Lung microvascular endothelial cell (primary cell): ENCODE measurements around the gene ROM1. TPM values are rescaled to one million over a fixed set of nuclear protein-coding genes. Genes with fewer than 3 reads are reported as not detected.
A peak's percentile ranks its signal among the peaks of the same experiment; 100 is the strongest.

Source experiments
- DNase-seq, 2 donors: peaks; one replicate each; pipeline versions ENCODE4 v3.0.0 to v3.0.0-alpha.2; 2010; ENCODE audit warnings: low read depth in 2 of 2
- total RNA-seq: library from RNA; depleted of rRNA; stranded (reverse); fragments of >200 nt; gene quantifications from 2 replicates; pipeline ENCODE4 v1.2.1, GENCODE V29; 2014

Gene ROM1
- total RNA-seq, 1 donor from 2014 or later = 2.4 TPM

- peak; percentile 45 to 58 for DNase-seq
Measured at GRCh38 chr11:62588966-62589637, 24.0 kb upstream of the ROM1 start.

DNA sequence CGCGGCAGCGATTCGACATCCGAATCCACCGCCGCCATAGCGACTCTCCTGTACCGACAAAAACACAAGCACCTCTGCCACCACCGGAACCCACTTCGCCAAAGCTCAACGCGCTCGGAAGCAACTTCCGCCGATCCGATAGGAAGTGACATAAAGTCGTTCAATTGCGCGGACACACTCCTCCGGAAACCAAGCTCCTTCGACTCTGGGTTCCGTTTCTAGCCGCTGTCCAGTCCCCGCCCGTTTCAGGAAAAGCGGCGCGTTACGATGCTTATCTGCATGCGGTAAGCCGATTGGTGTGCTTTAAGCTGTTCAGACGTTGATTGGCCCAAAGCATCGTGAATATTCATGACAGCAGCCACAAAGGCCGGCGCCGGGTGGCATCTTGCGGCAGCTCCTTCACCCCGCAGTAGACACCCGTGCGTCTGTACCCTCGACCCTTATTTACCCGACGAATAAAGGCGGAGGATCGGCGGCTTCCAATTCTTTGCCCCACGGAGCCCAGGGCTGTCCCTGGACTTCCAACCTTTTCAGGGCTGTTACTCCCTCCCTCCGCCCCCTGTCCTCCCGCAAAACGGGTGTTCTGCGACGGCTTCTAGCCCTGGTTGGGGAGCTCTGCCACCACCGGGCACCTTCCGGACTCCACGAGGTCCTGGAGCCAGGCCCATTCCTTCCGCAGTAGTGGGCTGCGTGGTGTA lies 21.5 kb upstream of the ROM1 start, which contains the start of gene TUT1:
TSS of gene TUT1 (minus strand) at position 76 of the 698 bp plus-strand sequence. CDS start at position 38, 38 bp downstream.
- peak; percentile 99 to 100 for DNase-seq

- no peak for DNase-seq
Measured at GRCh38 chr11:62592146-62592815, 20.8 kb upstream of the ROM1 start.

- no peak for DNase-seq
Measured at GRCh38 chr11:62592989-62593421, 20.1 kb upstream of the ROM1 start.

GRCh38 chr11:62593434-62594044 lies 19.5 kb upstream of the ROM1 start:
- peak; percentile 73 to 80 for DNase-seq

DNA sequence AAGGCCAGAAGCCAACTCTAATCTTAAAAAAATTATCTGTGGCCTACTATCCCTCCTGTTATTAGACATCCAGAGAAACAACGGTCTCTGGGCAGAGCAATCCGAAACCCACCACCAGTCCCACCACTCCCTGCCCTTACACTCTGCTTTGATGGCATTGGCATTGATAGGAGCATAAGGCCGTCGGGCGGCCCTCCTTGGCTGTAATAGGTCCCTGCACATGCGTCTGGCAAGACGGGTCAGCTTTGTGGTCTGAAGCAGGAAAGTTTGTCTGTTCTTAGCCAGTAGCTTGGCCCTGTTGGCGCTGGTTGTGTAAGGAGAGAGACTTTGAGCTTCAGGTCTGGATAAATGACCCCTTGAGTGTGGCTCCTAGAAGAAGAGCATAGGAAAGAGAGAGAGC lies 17.9 kb upstream of the ROM1 start:
- DNase-seq = no peak

DNA sequence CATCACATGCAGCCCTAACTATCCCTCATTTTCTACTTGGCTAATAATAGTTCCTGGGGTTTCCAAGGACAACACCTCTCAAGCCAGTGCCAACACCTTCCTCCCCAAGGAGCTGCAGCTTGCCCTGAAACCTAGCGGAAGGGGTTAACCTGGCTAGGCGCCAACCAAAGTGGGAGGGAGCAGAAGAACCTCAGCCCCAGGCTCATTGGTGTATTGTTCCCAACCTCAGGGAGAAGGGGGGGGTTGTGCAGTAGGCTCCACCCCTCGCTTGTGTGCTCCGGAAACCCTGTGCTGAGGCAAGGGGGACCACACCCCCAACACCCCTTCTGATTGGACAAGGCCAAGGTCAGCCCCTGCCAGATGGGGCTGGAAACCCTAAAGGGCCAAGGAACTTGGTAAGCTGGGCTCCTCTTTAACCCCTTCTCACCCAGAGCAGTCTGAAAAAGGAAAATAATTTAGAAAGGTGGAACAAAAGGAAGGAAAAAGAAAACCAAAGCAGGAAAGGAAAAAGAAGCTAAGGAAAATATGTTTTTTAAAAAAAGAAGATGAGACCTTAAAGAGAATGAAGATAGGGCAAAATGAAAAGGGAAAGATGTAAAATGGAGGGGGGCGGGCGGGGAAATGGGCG lies 13.9 kb upstream of the ROM1 start:
- DNase-seq = peak; percentile 95 to 99

GRCh38 chr11:62599901-62600300 lies 13.2 kb upstream of the ROM1 start:
- DNase-seq = peak in 1 of 2 donors; percentile 29

DNA sequence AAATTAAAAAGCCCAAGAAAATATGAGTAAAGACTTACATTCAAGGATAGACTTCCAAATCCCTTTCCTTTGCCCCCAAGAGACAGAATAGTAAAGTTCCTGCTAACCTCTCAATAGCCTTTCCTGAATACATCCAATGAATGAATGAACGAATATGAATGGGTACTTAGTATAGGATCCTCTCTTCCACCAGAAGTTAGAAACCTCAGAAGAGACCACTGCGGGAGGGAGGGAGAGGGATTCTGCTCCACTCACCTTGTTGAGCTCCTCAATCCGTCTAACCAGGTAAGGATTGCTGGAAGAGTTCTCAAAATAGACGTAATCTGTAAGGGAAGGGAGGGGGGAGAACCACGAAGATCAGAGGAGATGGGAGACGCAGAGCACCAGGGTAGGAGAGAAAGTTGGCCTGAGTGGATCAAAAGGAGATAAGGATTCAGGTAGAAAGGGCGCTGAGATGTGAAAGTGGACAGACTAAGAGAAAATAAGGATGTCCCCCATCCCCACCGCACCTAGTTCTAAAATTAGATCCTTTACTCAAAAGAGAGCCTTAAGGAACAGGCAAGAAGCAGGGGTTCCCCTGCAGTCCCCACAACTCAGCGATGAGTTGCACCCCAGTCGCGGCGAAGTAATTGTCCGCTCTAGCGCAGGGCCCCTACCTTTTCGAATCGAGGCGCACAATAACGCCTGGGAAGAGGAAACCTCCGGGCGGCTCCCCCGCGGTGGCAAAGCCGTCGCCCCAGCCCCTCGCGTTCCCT lies 12.5 kb upstream of the ROM1 start:
- DNase-seq = no peak

- peak; percentile 49 to 53 for DNase-seq
Measured at GRCh38 chr11:62601122-62601371, 12.0 kb upstream of the ROM1 start.

DNA sequence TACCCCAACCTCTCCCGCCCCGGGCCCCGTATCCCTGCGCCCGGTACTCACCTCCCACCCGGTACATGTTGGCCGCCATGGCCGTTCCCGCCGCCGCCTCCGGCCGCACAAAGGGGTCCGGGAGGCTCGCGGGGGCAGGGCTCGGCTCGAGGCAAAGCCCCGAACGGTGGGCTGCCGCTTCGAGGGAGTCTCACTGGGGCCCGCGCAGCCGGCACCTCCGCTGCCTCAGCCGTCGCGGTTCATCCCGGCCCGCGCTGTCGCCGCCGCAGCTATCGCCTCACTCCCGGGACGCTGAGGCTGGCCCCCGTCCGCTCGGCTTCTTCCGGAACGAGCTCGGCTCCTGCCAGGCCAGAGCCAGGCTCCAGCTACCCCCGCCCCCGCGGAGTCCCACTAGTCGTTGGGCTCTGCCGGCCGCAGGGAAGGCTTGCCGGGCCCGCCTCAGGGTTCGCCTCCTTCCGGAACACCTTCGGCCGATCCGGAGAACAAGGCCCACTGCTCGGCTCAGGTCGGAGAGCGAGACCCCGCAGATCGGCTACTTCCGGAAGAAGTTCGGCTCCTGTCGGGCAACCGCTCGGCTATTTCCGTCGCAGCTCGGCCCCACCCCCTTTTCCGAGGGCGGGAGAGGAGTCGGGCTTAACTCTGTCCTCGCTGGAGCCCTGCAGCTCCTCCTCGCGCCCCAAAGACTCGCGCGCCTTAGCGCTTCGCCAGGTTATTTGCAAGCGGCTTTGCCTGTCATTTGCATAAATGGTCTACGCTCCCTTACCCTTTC lies 11.5 kb upstream of the ROM1 start, which contains the start of gene MTA2:
TSS of gene MTA2 (minus strand) at position 494 of the 769 bp plus-strand sequence. CDS start at position 79, 415 bp downstream.
- DNase-seq = peak; percentile 98

DNA sequence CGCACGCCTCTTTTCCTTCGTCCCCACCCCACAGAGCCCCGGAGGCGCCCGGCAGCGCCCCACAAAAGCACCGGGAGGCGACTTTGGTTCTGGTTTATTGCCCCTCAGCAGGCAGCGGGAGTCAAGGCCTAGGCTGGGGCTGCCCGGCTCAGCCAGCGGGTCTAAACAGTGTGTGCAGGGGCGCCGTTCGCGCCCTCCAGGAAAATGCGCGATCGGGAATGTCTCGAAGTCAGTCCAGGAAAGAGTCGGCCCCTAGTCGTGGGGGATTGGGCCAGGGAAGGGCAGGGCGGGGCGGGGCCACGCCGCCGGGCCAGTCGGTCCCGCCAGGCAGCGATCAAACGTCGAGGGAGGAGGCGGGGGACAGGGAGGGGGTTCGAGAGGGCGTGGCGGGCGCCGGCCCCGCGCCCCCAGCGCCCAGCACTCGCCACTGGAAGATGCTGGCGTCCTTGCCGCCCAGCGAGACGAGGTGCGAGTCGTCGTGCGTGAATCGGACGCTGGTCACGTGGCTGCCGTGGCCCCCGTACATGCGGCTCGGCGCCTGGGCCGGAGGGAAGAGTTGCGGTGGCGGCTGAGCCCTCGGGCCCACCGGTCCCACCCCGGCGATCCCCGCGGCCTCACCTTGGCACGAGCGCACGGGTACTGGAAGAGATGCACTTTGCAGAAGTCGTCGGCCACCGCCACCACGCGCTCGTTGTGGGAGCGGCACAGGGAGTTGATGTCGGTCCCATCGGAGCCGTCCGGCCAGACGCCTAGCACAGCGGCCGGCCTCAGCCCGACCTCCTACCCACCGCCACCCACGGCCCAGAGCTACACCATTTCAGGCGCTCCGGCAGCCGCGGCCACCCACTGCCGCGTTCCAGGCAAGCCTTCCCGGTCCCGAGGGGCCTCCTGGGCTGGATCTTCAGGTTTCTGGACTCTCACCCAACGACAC lies 10.7 kb upstream of the ROM1 start:
- DNase-seq = peak; percentile 65 to 69

DNA sequence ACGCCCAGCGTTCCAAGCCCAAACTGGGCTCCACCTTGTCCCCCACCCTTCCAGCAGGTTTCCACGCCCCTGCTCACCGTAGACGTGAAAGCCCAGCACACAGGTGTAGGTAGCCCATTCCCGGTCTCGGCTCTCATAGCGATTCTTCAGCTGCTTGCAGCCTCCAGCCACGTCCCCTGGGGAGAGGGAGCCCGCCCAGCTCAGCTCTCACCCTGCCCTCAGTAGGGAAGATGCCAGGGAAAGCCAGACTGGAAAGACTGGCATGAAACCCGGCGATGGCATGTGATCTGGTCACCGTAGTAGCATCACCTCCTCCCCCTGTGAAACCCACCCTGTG lies 10.0 kb upstream of the ROM1 start:
- DNase-seq = no peak

DNA sequence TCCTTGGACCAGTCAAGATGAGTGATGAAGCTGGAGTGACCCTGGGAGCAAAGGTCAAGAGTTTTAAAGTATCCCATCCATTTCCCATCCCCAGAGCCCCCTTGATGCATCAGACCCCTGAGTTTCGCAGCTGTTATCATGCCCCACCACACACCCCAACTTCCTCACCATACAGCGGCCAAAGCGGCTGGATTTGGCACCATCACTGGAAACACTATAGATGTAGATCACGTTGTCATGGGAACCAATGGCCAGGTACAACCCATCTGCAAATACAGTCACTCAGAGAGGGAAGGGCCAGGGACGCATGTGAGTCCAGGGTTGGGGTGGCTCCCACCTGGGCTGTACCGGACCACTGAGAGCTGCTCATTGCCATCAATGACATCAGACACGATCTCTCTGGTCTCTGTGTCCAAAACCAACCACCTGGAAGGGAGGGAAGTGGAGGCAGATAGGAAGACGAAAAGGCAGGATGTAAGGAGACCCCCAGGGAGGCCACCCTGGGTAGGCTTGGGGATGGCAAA lies 9.2 kb upstream of the ROM1 start:
- DNase-seq = peak in 1 of 2 donors; percentile 71

- peak in 1 of 2 donors; percentile 35 for DNase-seq
Measured at GRCh38 chr11:62604460-62605120, 8.5 kb upstream of the ROM1 start.

DNA sequence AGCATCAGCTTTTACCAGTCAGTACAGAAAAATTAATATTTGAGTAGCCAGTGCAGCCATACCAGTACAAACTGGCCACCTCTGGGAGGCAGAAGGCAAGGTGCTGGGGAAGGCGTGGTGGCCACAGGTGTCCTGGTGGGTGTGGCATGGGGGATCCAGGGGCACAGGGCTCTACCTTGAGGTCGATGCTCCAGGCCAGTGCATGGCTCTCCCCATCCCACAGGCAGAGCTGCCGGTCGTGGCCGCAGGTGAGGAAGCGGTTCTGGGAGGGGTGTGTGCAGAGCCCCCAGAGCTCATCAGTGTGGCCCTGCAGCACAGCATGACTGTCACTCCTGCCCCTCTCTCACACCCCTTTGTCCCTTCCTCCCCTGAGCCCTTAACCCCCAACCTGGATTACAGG lies 7.6 kb upstream of the ROM1 start:
- no peak for DNase-seq

- DNase-seq = no peak
Measured at GRCh38 chr11:62605902-62606301, 7.2 kb upstream of the ROM1 start.

GRCh38 chr11:62607714-62608113 lies 5.3 kb upstream of the ROM1 start:
- DNase-seq = peak in 1 of 2 donors; percentile 26
